HCT116 (cell line): ENCODE results near the gene STARD7.
"Not testable (repeated sequence)": the region's sequence is repeated elsewhere in the genome, so short reads cannot be mapped to it uniquely, and the experiment has no call there.

Source experiments
- JUND ChIP-seq: IDR thresholded peaks from 2 replicates; pipeline ENCODE4 v1.6.1; 2012
- POLR2A ChIP-seq: IDR thresholded peaks from 2 replicates; pipeline ENCODE4 v1.7.0; 2011; ENCODE audit warnings: borderline replicate concordance; ENCODE audit not compliant: insufficient read depth, insufficient read length; ENCODE audit errors: extremely low read depth
- POLR2AphosphoS5 ChIP-seq: IDR thresholded peaks from 2 replicates; pipeline ENCODE4 v1.6.1; 2011; ENCODE audit warnings: mild to moderate bottlenecking, low read depth, low read length, moderate library complexity
- RAD21 ChIP-seq: IDR thresholded peaks from 2 replicates; pipeline ENCODE4 v1.6.1; 2012; ENCODE audit warnings: low read depth, mild to moderate bottlenecking
- REST ChIP-seq: IDR thresholded peaks from 2 replicates; pipeline ENCODE4 v1.6.1; 2012; ENCODE audit warnings: low read depth
- SP1 ChIP-seq: IDR thresholded peaks from 2 replicates; pipeline ENCODE4 v1.6.1; 2012; ENCODE audit warnings: low read depth
- TCF7L2 ChIP-seq: IDR thresholded peaks from 2 replicates; pipeline ENCODE4 v1.7.0; 2011; ENCODE audit warnings: borderline replicate concordance, inconsistent platforms; ENCODE audit not compliant: insufficient read depth, insufficient read length; ENCODE audit errors: extremely low read depth
- YY1 ChIP-seq: IDR thresholded peaks from 2 replicates; pipeline ENCODE4 v1.6.1; 2011; ENCODE audit warnings: low read length, low read depth, moderate library complexity, mild to moderate bottlenecking; ENCODE audit not compliant: insufficient replicate concordance; ENCODE audit errors: extremely low read depth
- TF ChIP-seq, protein P1 (sequence below), 3 experiments: fragments of 200-600 bp in 1 of 3; sonication (generic) in 1 of 3; IDR thresholded peaks in 2 of 3; conservative IDR thresholded peaks in 1 of 3; 2 replicates each; pipeline ENCODE4 v1.5.1; 2012 to 2017; ENCODE audit warnings: low read depth in 2 of 3, low read length in 2 of 3, antibody characterized with exemption in 1 of 3, borderline replicate concordance in 1 of 3, control low read depth in 1 of 3, mild to moderate bottlenecking in 1 of 3, mixed read lengths in 1 of 3, mixed run types in 1 of 3, moderate library complexity in 1 of 3; ENCODE audit not compliant: insufficient read depth in 1 of 3
- TF ChIP-seq, protein P2 (sequence below): IDR thresholded peaks from 2 replicates; pipeline ENCODE4 v1.6.1; 2011; ENCODE audit warnings: mild to moderate bottlenecking, low read length, moderate library complexity; ENCODE audit not compliant: insufficient replicate concordance; ENCODE audit errors: extremely low read depth

GRCh38 chr2:96221106-96221505, 12.5 kb upstream of the STARD7 start:
- TF ChIP-seq, protein P1, sequence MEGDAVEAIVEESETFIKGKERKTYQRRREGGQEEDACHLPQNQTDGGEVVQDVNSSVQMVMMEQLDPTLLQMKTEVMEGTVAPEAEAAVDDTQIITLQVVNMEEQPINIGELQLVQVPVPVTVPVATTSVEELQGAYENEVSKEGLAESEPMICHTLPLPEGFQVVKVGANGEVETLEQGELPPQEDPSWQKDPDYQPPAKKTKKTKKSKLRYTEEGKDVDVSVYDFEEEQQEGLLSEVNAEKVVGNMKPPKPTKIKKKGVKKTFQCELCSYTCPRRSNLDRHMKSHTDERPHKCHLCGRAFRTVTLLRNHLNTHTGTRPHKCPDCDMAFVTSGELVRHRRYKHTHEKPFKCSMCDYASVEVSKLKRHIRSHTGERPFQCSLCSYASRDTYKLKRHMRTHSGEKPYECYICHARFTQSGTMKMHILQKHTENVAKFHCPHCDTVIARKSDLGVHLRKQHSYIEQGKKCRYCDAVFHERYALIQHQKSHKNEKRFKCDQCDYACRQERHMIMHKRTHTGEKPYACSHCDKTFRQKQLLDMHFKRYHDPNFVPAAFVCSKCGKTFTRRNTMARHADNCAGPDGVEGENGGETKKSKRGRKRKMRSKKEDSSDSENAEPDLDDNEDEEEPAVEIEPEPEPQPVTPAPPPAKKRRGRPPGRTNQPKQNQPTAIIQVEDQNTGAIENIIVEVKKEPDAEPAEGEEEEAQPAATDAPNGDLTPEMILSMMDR (IDR thresholded peaks at IDR 0.05 in 2 of 3, conservative IDR thresholded peaks at IDR 0.05 in 1 of 3; ENCODE audit: borderline replicate concordance in 1 of 3, insufficient read depth in 1 of 3, low read depth in 2 of 3, low read length in 2 of 3), result not testable (repeated sequence)
- not testable (repeated sequence) for TF ChIP-seq POLR2A, YY1, SP1, POLR2AphosphoS5, RAD21, REST, JUND, TCF7L2
- TF ChIP-seq, protein P2, sequence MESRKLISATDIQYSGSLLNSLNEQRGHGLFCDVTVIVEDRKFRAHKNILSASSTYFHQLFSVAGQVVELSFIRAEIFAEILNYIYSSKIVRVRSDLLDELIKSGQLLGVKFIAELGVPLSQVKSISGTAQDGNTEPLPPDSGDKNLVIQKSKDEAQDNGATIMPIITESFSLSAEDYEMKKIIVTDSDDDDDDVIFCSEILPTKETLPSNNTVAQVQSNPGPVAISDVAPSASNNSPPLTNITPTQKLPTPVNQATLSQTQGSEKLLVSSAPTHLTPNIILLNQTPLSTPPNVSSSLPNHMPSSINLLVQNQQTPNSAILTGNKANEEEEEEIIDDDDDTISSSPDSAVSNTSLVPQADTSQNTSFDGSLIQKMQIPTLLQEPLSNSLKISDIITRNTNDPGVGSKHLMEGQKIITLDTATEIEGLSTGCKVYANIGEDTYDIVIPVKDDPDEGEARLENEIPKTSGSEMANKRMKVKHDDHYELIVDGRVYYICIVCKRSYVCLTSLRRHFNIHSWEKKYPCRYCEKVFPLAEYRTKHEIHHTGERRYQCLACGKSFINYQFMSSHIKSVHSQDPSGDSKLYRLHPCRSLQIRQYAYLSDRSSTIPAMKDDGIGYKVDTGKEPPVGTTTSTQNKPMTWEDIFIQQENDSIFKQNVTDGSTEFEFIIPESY, result not testable (repeated sequence)
